SU-DHL-6 (cell line): ENCODE results near the gene HRH4.

ENCODE experiments used
- H2AFZ ChIP-seq: fragments of 200-600 bp; sonication (generic); 2 replicates; pipeline ENCODE4 v1.6.1; 2014; ENCODE audit warnings: low read depth, mild to moderate bottlenecking, moderate library complexity, mixed read lengths, antibody characterized with exemption, low read length; ENCODE audit not compliant: severe bottlenecking
- H3F3A ChIP-seq: fragments of 200-600 bp; shearing (Covaris generic); 2 replicates; pipeline ENCODE4 v1.6.0; 2016; ENCODE audit warnings: antibody characterized with exemption, mild to moderate bottlenecking; ENCODE audit not compliant: insufficient read depth
- H3K27ac ChIP-seq: fragments of 200-600 bp; sonication (generic); 2 replicates; pipeline ENCODE4 v1.5.1; 2016; ENCODE audit warnings: low read depth, mild to moderate bottlenecking, low read length, moderate library complexity, mixed read lengths
- H3K27me3 ChIP-seq: fragments of 200-600 bp; sonication (generic), shearing (Covaris generic); 2 replicates; pipeline ENCODE4 v1.6.0; 2014; ENCODE audit warnings: mild to moderate bottlenecking, low read length
- H3K36me3 ChIP-seq: fragments of 200-600 bp; sonication (generic); 2 replicates; pipeline ENCODE4 v1.6.1; 2014; ENCODE audit warnings: mild to moderate bottlenecking, low read length, mixed read lengths
- H3K4me2 ChIP-seq: fragments of 300-600, 200-600 bp; shearing (Covaris generic), sonication (generic); 2 replicates; pipeline ENCODE4 v1.6.0; 2014; ENCODE audit warnings: low read length, low read depth, mild to moderate bottlenecking; ENCODE audit not compliant: poor library complexity, severe bottlenecking
- H3K4me3 ChIP-seq: fragments of 200-600 bp; sonication (generic); 2 replicates; pipeline ENCODE4 v1.5.1; 2014; ENCODE audit warnings: antibody characterized with exemption, low read length, mild to moderate bottlenecking, mixed read lengths; ENCODE audit not compliant: insufficient read depth, poor library complexity, severe bottlenecking
- H3K79me2 ChIP-seq: fragments of 200-600 bp; sonication (generic); 2 replicates; pipeline ENCODE4 v1.6.1; 2014; ENCODE audit warnings: mild to moderate bottlenecking, low read length, moderate library complexity; ENCODE audit not compliant: insufficient read depth
- H3K9ac ChIP-seq: fragments of 200-600 bp; sonication (generic); 2 replicates; pipeline ENCODE4 v1.7.0; 2014; ENCODE audit warnings: mild to moderate bottlenecking, low read length
- H3K9me2 ChIP-seq: fragments of 200-600 bp; sonication (generic); replicated peaks from 2 replicates; pipeline ENCODE4 v1.6.1; 2014; ENCODE audit warnings: low read length; ENCODE audit not compliant: insufficient read depth
- H3K9me3 ChIP-seq: fragments of 200-600 bp; sonication (generic); 2 replicates; pipeline ENCODE4 v1.6.1; 2014; ENCODE audit warnings: low read length, mixed read lengths; ENCODE audit not compliant: insufficient read depth
- H4K20me1 ChIP-seq: fragments of 200-600 bp; sonication (generic); 2 replicates; pipeline ENCODE4 v1.6.1; 2014; ENCODE audit warnings: low read depth, mild to moderate bottlenecking, antibody characterized with exemption, low read length, moderate library complexity, mixed read lengths
- EZH2phosphoT487 ChIP-seq: fragments of 200-600 bp; sonication (generic), shearing (Covaris generic); conservative IDR thresholded peaks from 2 replicates; pipeline ENCODE4 v1.6.1; 2018; ENCODE audit warnings: mild to moderate bottlenecking, antibody characterized with exemption, low read length, moderate library complexity, mixed read lengths
- TF ChIP-seq, protein P1 (sequence below): fragments of 200-600 bp; sonication (generic); IDR thresholded peaks from one replicate; pipeline ENCODE4 v1.5.1; 2017; ENCODE audit warnings: antibody characterized with exemption, mild to moderate bottlenecking, low read length, moderate library complexity; ENCODE audit not compliant: insufficient read depth, poor library complexity, severe bottlenecking

The HRH4 gene

DNA sequence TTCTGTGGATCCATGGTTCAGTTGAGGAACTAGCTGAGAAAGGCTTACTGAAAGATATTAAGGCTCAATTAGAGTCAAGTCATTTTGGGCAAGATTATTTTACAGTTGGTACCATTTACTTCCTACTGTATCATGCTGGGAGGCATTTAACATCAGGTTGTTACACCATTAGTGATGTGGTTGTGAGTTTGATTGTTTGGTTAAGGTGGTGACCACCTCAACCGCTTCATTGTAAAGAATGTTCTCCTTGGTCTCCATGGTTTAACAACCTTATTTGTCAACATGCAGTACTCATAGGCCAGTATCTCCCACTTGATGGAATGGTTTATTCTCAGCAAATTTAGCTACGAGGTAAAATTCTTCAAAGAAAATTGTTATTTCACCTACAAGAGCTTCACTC lies 34.1 kb downstream of the HRH4 start:
- TF ChIP-seq, protein P1, sequence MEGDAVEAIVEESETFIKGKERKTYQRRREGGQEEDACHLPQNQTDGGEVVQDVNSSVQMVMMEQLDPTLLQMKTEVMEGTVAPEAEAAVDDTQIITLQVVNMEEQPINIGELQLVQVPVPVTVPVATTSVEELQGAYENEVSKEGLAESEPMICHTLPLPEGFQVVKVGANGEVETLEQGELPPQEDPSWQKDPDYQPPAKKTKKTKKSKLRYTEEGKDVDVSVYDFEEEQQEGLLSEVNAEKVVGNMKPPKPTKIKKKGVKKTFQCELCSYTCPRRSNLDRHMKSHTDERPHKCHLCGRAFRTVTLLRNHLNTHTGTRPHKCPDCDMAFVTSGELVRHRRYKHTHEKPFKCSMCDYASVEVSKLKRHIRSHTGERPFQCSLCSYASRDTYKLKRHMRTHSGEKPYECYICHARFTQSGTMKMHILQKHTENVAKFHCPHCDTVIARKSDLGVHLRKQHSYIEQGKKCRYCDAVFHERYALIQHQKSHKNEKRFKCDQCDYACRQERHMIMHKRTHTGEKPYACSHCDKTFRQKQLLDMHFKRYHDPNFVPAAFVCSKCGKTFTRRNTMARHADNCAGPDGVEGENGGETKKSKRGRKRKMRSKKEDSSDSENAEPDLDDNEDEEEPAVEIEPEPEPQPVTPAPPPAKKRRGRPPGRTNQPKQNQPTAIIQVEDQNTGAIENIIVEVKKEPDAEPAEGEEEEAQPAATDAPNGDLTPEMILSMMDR, result no peak
- TF ChIP-seq EZH2phosphoT487, result no peak

DNA sequence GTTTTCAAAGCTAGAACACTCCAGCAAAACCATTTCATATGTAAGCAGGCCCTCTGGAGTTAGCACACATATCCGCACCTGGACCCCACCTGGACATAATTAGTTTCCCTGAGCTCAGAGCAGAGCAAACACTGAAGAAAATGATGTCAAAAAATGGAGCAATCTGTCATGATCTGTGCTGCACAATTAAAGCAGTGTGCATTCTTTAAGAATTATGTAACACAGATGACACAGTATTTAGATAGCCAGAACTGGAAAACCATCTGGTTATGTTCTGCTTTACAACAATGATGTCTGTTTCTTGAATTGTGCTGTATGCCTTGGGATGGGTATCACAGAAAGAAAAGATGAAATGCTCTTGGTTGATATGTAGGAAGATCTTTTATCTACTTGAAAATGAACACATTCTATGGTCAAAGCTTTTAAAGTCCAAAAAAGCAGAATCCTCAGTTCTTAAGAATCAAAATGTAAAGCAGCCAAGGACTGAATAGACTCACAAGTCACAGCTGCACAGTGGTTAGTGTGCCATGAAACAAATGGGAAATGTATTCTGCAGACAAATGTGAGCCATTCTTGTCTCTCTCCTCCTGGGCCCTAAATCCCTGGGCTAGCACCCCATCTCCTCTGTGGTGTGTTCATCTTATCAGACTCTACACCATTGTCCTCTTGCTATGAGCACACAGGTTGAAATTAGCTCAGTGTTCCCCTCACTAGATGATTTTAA lies 36.8 kb downstream of the HRH4 start:
- no peaks in the 10 kb centered on the region for H3K27me3 ChIP-seq
- no peaks in the 10 kb centered on the region for H4K20me1 ChIP-seq
- H3K9me2 ChIP-seq, result no peaks in the 10 kb centered on the region
- peaks cover 3% of the 10 kb centered on the region for H3F3A ChIP-seq
- H3K4me2 ChIP-seq, result no peak overlapping the region
- no peaks in the 10 kb centered on the region for H3K36me3 ChIP-seq
- TF ChIP-seq, protein P1, result no peak
- no peak for TF ChIP-seq EZH2phosphoT487
- H2AFZ ChIP-seq, result no peak overlapping the region
- H3K9me3 ChIP-seq, result no peaks in the 10 kb centered on the region
- H3K4me3 ChIP-seq, result no peak overlapping the region
- H3K27ac ChIP-seq, result no peak overlapping the region
- no peak overlapping the region for H3K9ac ChIP-seq
- no peaks in the 10 kb centered on the region for H3K79me2 ChIP-seq

More for the DNA sequence above, 34.1 kb downstream of the HRH4 start:
- peaks cover 9% of the 10 kb centered on the region for H3F3A ChIP-seq
- no peaks in the 10 kb centered on the region for H3K27me3 ChIP-seq
- H4K20me1 ChIP-seq, result no peaks in the 10 kb centered on the region
- no peak overlapping the region for H2AFZ ChIP-seq
- no peaks in the 10 kb centered on the region for H3K36me3 ChIP-seq
- no peak overlapping the region for H3K9ac ChIP-seq
- H3K9me2 ChIP-seq, result no peaks in the 10 kb centered on the region
- no peak overlapping the region for H3K27ac ChIP-seq
- no peak overlapping the region for H3K4me2 ChIP-seq
- H3K9me3 ChIP-seq, result no peaks in the 10 kb centered on the region
- no peaks in the 10 kb centered on the region for H3K79me2 ChIP-seq
- no peak overlapping the region for H3K4me3 ChIP-seq

GRCh38 chr18:24499814-24500213 lies 39.4 kb downstream of the HRH4 start:
- Histone ChIP-seq H3K36me3 (no peaks in the 10 kb centered on the region), H4K20me1 (no peaks in the 10 kb centered on the region)

More at GRCh38 chr18:24499814-24500213, 39.4 kb downstream of the HRH4 start:
- Histone ChIP-seq H3K4me2 (no peak overlapping the region), H3K4me3 (no peak overlapping the region), H3K9me2 (no peaks in the 10 kb centered on the region), H3K9me3 (no peaks in the 10 kb centered on the region), H3K79me2 (no peaks in the 10 kb centered on the region), H3F3A (no peaks in the 10 kb centered on the region), H2AFZ (no peak overlapping the region), H3K9ac (no peak overlapping the region), H3K27me3 (no peaks in the 10 kb centered on the region), H3K27ac (no peak overlapping the region)
- TF ChIP-seq, protein P1, result no peak
- TF ChIP-seq EZH2phosphoT487, result no peak
